Stimulated activated CD4-positive, alpha-beta T cell treated with anti-CD3 and anti-CD28 coated beads, Interleukin-4, amount 100 ng/mL, for 4 hours (primary cell): ENCODE results near the gene GPER1.
"Not testable (repeated sequence)": the region's sequence is repeated elsewhere in the genome, so short reads cannot be mapped to it uniquely, and the experiment has no call there.

Experiments used
- DNase-seq, 2 experiments: peaks; one replicate each; pipeline ENCODE4 v3.0.0-alpha.2; 2020

The GPER1 gene

GRCh38 chr7:1106063-1106792, 18.3 kb downstream of the GPER1 start:
- DNase-seq, result no peak

- DNase-seq, result no peak
These were observed 19.0 kb downstream of the GPER1 start for GRCh38 chr7:1106793-1107421.

- no peak for DNase-seq
These were observed 20.5 kb downstream of the GPER1 start for GRCh38 chr7:1108264-1108920.

- DNase-seq, result no peak
These were observed 21.8 kb downstream of the GPER1 start for GRCh38 chr7:1109581-1110310.

GRCh38 chr7:1110358-1110757, 22.4 kb downstream of the GPER1 start:
- no peak for DNase-seq

- no peak for DNase-seq
These were observed 23.2 kb downstream of the GPER1 start for GRCh38 chr7:1111156-1111555.

GRCh38 chr7:1112109-1112508, 24.2 kb downstream of the GPER1 start:
- DNase-seq, result no peak

GRCh38 chr7:1112625-1113547, 25.0 kb downstream of the GPER1 start:
- no peak for DNase-seq

- DNase-seq, result no peak
These were observed 25.6 kb downstream of the GPER1 start for GRCh38 chr7:1113548-1113885.

- no peak for DNase-seq
These were observed 26.2 kb downstream of the GPER1 start for GRCh38 chr7:1114088-1114487.

- no peak for DNase-seq
These were observed 26.6 kb downstream of the GPER1 start for GRCh38 chr7:1114505-1114904.

- peak in 1 of 2 experiments; percentile 34 for DNase-seq
These were observed 27.5 kb downstream of the GPER1 start for GRCh38 chr7:1115171-1116045.

GRCh38 chr7:1116383-1117008, 28.6 kb downstream of the GPER1 start:
- not testable (repeated sequence) for DNase-seq

- no peak for DNase-seq
These were observed 29.5 kb downstream of the GPER1 start for GRCh38 chr7:1117321-1117928.

GRCh38 chr7:1119201-1119600, 31.3 kb downstream of the GPER1 start:
- DNase-seq, result no peak

GRCh38 chr7:1120791-1121190, 32.9 kb downstream of the GPER1 start:
- no peak for DNase-seq

- no peak for DNase-seq
These were observed 33.6 kb downstream of the GPER1 start for GRCh38 chr7:1121476-1121875.

GRCh38 chr7:1121886-1122831, 34.2 kb downstream of the GPER1 start:
- no peak for DNase-seq

GRCh38 chr7:1122832-1123501, 35.1 kb downstream of the GPER1 start:
- no peak for DNase-seq
